MCF 10A (cell line): ENCODE measurements around the gene ATP5MC3. TPM values are rescaled to one million over a fixed set of nuclear protein-coding genes. Genes with fewer than 3 reads are reported as not detected.
"Not testable (repeated sequence)": the region's sequence is repeated elsewhere in the genome, so short reads cannot be mapped to it uniquely, and the experiment has no call there.

Experiments
- Bru-seq: library from RNA; stranded (reverse); fragments of 400-500 nt; gene quantifications from one replicate; lab custom pipeline; 2021; lab: Mats Ljungman, UMichigan
- BruChase-seq, 2 experiments: library from RNA; stranded (reverse); fragments of 400-500 nt; gene quantifications; one replicate each; lab custom pipeline; 2021; lab: Mats Ljungman, UMichigan
- BruUV-seq: library from RNA; stranded (reverse); fragments of 400-500 nt; replicated peaks from 2 replicates; lab custom pipeline; 2021; lab: Mats Ljungman, UMichigan
- CTCF ChIA-PET: fragments of 300-600 bp; sonication (Branson Sonifier 250); formaldehyde crosslinking; extraction: SDS; loops from one replicate; lab custom pipeline; 2021; ENCODE audit warnings: antibody characterized with exemption, inconsistent platforms; lab: Yijun Ruan, JAX
- POLR2A ChIA-PET: fragments of 300-600, 350-650 bp; sonication (Branson Sonifier 250); formaldehyde crosslinking; extraction: SDS; loops from one replicate; lab custom pipeline; 2020; ENCODE audit warnings: antibody characterized with exemption, inconsistent platforms; lab: Yijun Ruan, JAX
- DNase-seq: peaks from one replicate; pipeline ENCODE4 v3.0.0-alpha.2; 2018; ENCODE audit not compliant: unreplicated experiment
- H3K27ac Mint-ChIP-seq: one replicate; pipeline ENCODE4 v1.8.0; 2022; ENCODE audit warnings: mild to moderate bottlenecking, low read depth, mixed read lengths; ENCODE audit not compliant: unreplicated experiment
- H3K27me3 Mint-ChIP-seq: one replicate; pipeline ENCODE4 v1.8.0; 2022; ENCODE audit warnings: mixed read lengths; ENCODE audit not compliant: insufficient read depth, unreplicated experiment
- H3K36me3 Mint-ChIP-seq: one replicate; pipeline ENCODE4 v1.8.0; 2022; ENCODE audit warnings: mild to moderate bottlenecking, moderate library complexity, mixed read lengths; ENCODE audit not compliant: insufficient read depth, unreplicated experiment
- H3K4me1 Mint-ChIP-seq: one replicate; pipeline ENCODE4 v1.8.0; 2022; ENCODE audit warnings: mixed read lengths; ENCODE audit not compliant: insufficient read depth, unreplicated experiment
- H3K4me3 Mint-ChIP-seq: one replicate; pipeline ENCODE4 v1.8.0; 2022; ENCODE audit warnings: mild to moderate bottlenecking, moderate library complexity, mixed read lengths; ENCODE audit not compliant: unreplicated experiment
- H3K9me3 Mint-ChIP-seq: one replicate; pipeline ENCODE4 v1.8.0; 2022; ENCODE audit warnings: mixed read lengths; ENCODE audit not compliant: unreplicated experiment
- CTCF ChIP-seq: fragments of 200-600 bp; IDR thresholded peaks from one replicate; pipeline ENCODE4 v1.8.0; 2022; ENCODE audit warnings: antibody characterized with exemption, mild to moderate bottlenecking; ENCODE audit not compliant: unreplicated experiment
- intact Hi-C: fragments of 100-400 bp; cut with micrococcal nuclease; formaldehyde crosslinking; loops from 2 replicates; pipeline ENCODE4 v1.14.1; 2022
- long read RNA-seq: library from polyadenylated mRNA; stranded (forward); transcript quantifications from one replicate; pipeline ENCODE4 v2.0.0, GENCODE V29; 2022
- total RNA-seq: library from RNA; stranded (reverse); gene quantifications from 2 replicates; pipeline ENCODE4 v1.2.3, GENCODE V29; 2022

Gene ATP5MC3
- total RNA-seq, result 256 and 277 TPM in 2 replicates
- percentile 91 among the genes with signal in this experiment for Bru-seq, nascent RNA
- BruChase-seq, experiment 1, labeled RNA remaining after a 6-hour chase, result percentile 97 among the genes with signal in this experiment
- percentile 93 among the genes with signal in this experiment for BruChase-seq, experiment 2, labeled RNA remaining after a 2-hour chase
- long read RNA-seq, full-length matches to known transcripts, result 391 of 404 reads
- long read RNA-seq, partial matches to known transcripts, result 10 of 404 reads
- long read RNA-seq, other reads (novel, unspliced or antisense), result 3 of 404 reads

- Mint-ChIP-seq H3K4me1 (peaks cover 19% of the 10 kb centered on the region), H3K4me3 (peak within 1 kb of the TSS; percentile 93), H3K27ac (peak within 1 kb of the TSS; percentile 96), H3K27me3 (no peaks in the 10 kb centered on the region), H3K36me3 (peaks cover 49% of the 10 kb centered on the region), H3K9me3 (no peaks in the 10 kb centered on the region)
- TSS peak; percentile 40 for BruUV-seq
- TF ChIP-seq CTCF, result peak; percentile 18
- intact Hi-C loops, result loop anchor here (2.0 to 5.0 kb wide), 2 partner anchors 70 to 144 kb away; no protein-coding TSS in a partner anchor
- CTCF ChIA-PET, result no interaction called here
- DNase-seq, result peak; percentile 97
- POLR2A ChIA-PET, result interaction anchor here (0.9 to 7.0 kb wide), 12 partner anchors 9 to 821 kb away, joined by 3 to 99 read pairs (median 6); partner anchors contain the start of genes ATF2, CHN1 and LNPK
These were observed at the start of gene ATP5MC3 for GRCh38 chr2:175181104-175181876. Gene ATP5MC3, minus strand, starts transcription at chr2:175181710. Its CDS starts 317 bp downstream, at chr2:175181393.

- peaks cover 31% of the 10 kb centered on the region for H3K27me3 Mint-ChIP-seq
- intact Hi-C loops, BruUV-seq, H3K4me1 Mint-ChIP-seq, H3K27ac Mint-ChIP-seq, H3K4me3 Mint-ChIP-seq, H3K9me3 Mint-ChIP-seq, H3K36me3 Mint-ChIP-seq, DNase-seq: not testable (repeated sequence)
- CTCF ChIA-PET, result interaction anchor here (1.3 kb wide), 1 partner anchor 22 kb away, joined by 3 read pairs; no protein-coding TSS in a partner anchor
- POLR2A ChIA-PET, result interaction anchor here (0.6 kb wide), 1 partner anchor 31 kb away, joined by 3 read pairs; no protein-coding TSS in a partner anchor
These were observed 47.1 kb upstream of the ATP5MC3 start for GRCh38 chr2:175228601-175229000.

DNA sequence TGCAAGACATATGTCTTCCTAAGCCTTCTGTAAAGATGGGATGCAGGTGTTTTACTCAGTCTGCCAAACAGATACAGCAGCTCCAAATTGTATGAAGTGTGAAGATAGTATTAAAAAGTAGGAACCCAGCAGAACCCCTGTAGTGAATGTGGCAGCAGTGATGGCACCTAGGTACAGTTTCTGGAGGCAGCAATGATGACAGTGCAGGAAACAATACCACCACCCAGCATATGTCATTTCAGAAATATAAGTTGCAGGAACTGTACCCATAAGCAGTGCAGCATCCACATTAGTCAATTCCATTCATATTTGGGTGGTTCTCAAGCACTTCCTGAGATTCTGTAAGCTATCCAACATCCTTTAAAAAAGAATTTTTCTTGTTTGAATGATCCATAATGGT lies 46.7 kb upstream of the ATP5MC3 start:
- intact Hi-C loops, result no loop called here
- no peak overlapping the region for H3K27ac Mint-ChIP-seq
- BruUV-seq, result no TSS peak
- H3K4me1 Mint-ChIP-seq, result no peaks in the 10 kb centered on the region
- POLR2A ChIA-PET, result interaction anchor here (0.6 kb wide), 1 partner anchor 32 kb away, joined by 3 read pairs; no protein-coding TSS in a partner anchor
- H3K27me3 Mint-ChIP-seq, result peaks cover 35% of the 10 kb centered on the region
- CTCF ChIA-PET, result interaction anchor here (1.3 kb wide), 1 partner anchor 23 kb away, joined by 3 read pairs; no protein-coding TSS in a partner anchor
- H3K36me3 Mint-ChIP-seq, result no peaks in the 10 kb centered on the region
- no peak for TF ChIP-seq CTCF
- H3K9me3 Mint-ChIP-seq, result peaks cover 6% of the 10 kb centered on the region
- H3K4me3 Mint-ChIP-seq, result no peak overlapping the region
- DNase-seq, result no peak

DNA sequence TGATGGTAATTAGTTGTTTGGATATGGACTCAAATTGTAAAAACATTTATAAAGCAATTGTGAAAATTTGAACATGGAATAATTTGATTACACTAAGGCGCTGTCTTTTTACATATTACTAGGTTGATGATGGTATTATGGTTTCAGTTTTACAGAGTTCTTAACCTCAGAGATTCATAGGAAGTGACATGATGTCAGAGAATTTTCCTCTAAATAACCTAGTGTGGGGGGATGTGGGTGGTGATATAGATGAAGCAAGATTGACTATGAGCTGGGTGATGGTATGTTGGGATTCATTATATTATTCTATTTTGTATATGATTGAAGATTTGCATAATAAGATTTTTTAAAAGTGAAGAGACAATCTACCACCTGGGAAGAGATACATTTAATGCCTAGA lies 45.9 kb upstream of the ATP5MC3 start:
- Mint-ChIP-seq H3K27ac (no peak overlapping the region), H3K4me3 (no peak overlapping the region), H3K4me1 (no peaks in the 10 kb centered on the region), H3K27me3 (peaks cover 43% of the 10 kb centered on the region), H3K36me3 (no peaks in the 10 kb centered on the region), H3K9me3 (peaks cover 6% of the 10 kb centered on the region)
- TF ChIP-seq CTCF, result no peak
- CTCF ChIA-PET, result no interaction called here
- no peak for DNase-seq
- no TSS peak for BruUV-seq
- POLR2A ChIA-PET, result interaction anchor here (0.5 kb wide), 1 partner anchor 690 kb away, joined by 3 read pairs; no protein-coding TSS in a partner anchor
- intact Hi-C loops, result no loop called here
